AG09319 (cell line): ENCODE results near the gene ERC1.

ENCODE experiments used
- DNase-seq: peaks from one replicate; pipeline ENCODE4 v3.0.0-alpha.2; 2010; ENCODE audit warnings: low read depth; ENCODE audit errors: extremely low read depth
- TF ChIP-seq, protein P1 (sequence below): IDR thresholded peaks from 2 replicates; pipeline ENCODE4 v1.5.1; 2011; ENCODE audit warnings: low read depth, mild to moderate bottlenecking, inconsistent platforms, low read length, moderate library complexity

The ERC1 gene

DNA sequence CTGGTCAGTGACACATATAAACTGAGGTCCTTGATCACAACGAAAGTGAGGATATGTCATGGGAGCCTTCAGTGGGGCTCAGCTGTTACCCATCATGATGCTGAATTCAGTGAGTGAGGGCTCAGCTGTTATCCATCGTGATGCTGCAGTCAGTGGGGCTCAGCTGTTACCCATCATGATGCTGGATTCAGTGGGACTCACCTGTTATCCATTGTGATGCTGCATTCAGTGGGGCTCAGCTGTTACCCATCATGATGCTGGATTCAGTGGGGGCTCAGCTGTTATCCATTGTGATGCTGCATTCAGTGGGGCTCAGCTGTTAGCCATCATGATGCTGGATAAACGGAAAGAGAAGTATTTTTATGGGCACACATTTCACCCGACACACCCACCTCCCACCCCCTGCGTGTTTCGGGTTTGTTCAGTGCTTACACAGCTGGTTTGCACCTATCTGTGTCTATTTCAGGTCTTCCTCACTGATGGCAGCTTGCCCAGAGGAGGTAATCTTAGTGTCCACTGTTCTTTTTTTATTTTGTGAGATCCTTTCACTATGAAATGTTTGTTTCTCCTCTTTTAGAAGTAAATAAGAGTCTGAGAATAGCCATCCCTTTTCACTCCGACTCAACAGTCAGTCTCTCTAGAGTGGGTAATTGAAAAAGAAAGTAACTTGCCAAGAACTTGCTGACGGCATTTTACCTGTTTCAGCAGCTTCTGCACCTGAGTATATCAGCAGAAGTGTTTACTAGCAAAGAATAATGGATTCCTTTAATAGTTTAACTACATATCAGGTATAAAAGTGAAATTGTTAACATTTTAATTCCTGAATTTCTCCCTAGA lies 183.0 kb downstream of the ERC1 start:
- DNase-seq = no peak
- TF ChIP-seq, protein P1, sequence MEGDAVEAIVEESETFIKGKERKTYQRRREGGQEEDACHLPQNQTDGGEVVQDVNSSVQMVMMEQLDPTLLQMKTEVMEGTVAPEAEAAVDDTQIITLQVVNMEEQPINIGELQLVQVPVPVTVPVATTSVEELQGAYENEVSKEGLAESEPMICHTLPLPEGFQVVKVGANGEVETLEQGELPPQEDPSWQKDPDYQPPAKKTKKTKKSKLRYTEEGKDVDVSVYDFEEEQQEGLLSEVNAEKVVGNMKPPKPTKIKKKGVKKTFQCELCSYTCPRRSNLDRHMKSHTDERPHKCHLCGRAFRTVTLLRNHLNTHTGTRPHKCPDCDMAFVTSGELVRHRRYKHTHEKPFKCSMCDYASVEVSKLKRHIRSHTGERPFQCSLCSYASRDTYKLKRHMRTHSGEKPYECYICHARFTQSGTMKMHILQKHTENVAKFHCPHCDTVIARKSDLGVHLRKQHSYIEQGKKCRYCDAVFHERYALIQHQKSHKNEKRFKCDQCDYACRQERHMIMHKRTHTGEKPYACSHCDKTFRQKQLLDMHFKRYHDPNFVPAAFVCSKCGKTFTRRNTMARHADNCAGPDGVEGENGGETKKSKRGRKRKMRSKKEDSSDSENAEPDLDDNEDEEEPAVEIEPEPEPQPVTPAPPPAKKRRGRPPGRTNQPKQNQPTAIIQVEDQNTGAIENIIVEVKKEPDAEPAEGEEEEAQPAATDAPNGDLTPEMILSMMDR = no peak

GRCh38 chr12:1174659-1175058 lies 183.6 kb downstream of the ERC1 start:
- TF ChIP-seq, protein P1 = no peak
- DNase-seq = no peak

DNA sequence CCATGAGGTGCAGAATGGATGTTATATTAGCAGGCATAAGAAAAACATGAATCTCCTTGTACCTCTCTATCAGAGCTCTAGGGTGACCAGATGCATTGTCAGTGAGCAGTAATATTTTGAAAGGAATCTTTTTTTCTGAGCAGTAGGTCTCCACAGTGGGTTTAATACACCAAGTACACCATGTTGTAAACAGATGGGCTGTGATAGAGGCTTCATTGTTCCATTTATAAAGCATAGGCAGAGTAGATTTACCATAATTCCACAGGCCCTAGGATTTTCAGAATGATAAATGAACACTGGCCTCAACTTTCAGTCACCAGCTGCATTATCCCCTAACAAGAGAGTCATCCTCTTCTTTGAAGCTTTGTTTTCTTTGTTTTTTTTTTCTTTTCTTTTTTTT lies 185.2 kb downstream of the ERC1 start:
- DNase-seq = no peak
- TF ChIP-seq, protein P1 = no peak

DNA sequence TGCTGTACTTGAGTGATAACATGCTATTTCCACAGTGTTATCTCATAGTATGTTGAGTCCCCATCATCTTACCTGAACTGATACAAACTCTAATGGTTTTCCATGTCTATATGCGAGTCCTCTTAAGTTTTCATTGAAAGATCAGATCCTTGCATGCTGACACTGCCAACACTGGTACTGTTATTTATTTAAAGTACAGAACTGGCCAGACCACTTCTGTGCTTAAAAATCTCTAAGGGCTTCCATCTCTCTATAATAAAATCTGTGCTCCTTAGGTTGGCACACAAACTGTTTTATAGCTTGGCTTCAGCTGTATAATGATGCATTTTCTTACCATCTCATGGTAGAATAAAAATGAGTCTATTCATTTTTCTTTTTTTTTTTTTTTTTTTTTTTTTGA lies 188.1 kb downstream of the ERC1 start:
- DNase-seq = no peak
- TF ChIP-seq, protein P1 = no peak

DNA sequence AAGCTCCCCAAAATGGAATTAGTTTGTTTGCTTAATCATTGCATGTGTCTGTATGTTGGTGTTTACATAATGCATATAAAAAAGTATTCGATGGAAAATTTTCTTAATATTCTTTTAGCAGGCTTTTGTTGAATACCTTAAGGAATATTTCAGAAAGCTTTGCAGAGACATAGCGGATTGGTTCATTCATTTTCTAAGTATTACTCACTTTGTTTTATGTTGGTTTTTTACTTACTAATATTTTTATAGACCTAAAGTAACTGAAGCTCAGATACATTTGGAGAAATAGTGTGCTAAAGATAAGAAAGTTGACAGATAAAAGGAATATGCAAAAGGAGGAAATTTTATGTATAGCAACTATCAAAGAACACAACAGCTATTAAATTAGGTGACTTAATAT lies 191.0 kb downstream of the ERC1 start:
- TF ChIP-seq, protein P1 = no peak
- DNase-seq = no peak

DNA sequence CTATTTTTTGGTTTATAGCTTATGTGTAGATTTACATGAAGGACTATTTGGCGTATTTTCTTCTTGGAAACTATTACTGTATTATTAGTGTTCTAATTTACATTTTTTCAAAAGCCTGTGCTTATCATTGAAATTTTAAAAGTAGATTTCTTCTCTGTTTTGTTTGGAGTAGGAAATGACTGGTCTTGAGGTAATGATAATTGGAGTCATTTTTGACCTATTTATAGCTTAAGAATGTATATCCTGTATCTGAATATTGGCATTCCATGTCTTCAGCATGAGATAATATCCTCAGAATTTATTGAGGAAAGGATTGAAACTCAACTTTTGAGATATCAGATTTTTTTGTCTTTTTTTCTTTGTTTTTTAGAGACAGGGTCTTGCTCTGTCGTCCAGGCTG lies 193.4 kb downstream of the ERC1 start:
- TF ChIP-seq, protein P1 = no peak
- no peak for DNase-seq

- TF ChIP-seq, protein P1 = no peak
Observed at GRCh38 chr12:1185460-1186182, 194.6 kb downstream of the ERC1 start.

More at GRCh38 chr12:1185460-1186182, 194.6 kb downstream of the ERC1 start:
- no peak for DNase-seq
